ENCODE data around the gene SCTR.

The SCTR gene

DNA sequence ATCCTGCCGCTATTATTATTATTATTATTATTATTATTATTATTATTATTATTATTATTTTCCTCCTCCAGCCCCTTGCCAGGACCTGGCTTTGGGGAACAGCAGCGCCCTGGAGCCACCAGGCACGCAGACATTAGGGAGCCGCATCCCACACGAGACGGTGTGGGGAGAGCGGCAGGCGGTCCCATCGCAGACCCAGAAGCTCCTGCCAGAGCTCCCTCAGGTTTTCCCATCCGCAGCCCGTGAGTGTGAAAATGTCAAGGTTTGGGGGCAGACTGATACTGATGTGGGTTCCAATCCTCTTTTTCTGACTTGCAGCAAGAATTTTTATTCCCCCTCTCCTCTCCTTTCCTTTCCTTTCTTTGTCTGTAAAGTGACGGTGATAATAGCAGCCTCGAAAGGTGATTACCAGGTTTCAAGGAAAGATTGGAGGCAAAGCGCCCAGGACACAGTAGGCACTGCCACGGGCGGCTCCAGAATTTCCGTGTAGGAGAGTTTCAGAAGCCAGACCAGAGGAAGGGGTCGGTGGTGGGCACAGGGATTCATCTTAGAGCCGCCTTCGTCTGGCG lies 816 bp downstream of the SCTR start:
- DNase-seq (ENCODE audit: low spot score), result no peak

DNA sequence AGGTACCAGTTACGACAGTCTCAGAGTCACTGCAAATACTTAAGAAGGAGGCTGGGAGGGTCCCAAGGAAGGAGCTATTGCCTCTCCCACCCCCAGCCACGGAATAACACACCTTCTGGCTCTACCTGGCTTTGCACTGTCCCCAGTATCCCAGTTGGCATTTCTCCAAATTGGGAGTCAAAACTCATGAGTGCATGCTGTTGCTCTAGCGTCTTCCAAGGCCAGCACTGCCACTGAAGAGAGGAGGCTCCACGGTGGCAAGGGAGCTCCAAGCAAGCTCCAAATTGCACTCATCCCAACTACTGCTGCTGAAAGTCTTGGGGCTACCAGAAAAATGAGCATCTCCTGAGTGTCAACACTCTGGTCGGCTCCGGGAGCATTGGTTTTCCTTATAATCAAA lies 1.6 kb downstream of the SCTR start:
- DNase-seq (ENCODE audit: low spot score), result no peak

DNA sequence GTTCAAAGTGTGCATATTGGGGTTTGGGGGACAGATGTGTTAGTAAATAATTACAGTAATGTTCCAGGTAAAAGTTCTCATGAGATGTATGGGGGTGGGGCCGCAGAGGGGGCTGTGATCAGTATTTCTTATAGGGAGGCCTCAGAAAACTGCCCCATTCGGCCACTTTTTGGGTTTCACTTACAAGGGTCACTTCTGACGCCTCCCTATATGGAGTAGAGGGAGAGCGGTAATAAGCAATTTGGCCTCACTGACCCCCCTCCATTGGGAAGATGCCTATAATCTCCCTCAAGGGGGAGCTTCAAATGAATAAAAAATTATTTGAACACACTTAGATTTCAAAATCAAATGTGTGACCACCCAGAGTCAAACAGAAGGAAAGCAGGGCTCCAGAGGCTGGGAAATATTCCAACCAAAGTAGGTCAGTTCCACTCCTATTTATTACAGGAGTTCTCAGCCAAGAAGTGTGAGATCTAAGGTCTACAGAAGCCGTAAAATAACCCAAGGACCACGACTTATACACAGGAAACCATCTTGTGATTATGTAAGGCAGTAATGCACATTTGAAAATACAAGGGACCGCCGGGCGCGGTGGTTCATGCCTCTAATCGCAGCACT lies 2.7 kb downstream of the SCTR start:
- no peak for DNase-seq (ENCODE audit: low spot score)

DNA sequence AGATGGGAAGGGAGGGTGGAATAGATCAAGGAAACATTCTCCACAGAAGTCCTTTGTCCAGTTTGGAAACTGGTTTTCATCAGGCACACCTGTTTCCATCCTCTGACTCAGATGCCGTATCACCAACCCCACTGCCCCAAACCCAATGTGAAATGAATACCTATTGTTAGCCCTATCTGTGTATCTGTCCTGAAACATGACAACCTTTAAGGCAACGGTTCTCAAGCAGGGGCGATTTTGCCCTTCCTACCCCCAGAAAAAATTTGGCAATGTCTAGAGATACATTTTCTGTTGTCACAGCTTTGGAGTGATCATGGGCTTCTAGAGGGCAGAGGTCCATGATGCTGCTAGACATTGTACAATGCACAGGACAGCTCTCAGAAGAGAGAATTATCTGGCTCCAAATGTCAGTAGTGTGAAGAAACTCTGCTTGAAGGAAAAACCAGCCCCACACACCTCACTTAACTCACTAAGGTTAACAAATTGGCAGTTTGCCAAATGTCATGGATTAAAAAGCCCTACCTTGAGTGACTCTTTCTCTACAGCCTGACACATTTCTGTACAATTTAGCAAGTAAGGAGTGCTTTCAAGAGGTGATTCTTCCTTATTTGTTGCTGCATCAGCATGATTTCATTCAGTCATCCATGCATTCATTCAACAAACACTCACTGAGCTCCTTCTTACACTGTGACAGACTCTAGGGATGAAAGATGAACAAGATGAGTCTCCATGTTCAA lies 3.4 kb downstream of the SCTR start:
- DNase-seq (ENCODE audit: low spot score), result no peak

DNA sequence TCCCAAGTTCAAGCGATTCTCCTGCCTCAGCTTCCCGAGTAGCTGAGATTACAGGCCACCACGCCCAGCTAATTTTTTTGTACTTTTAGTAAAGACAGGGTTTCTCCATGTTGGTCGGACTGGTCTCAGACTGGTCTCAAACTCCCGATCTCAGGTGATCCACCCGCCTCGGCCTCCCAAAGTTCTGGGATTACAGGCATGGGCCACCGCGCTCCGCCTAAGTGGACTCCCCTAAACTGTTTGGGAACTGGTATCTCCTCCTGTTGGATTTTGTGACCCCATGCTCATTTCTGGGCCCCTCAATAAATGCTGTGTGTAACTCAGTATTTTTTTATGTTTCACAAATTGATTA lies 5.2 kb downstream of the SCTR start:
- no peak for DNase-seq (ENCODE audit: low spot score)

DNA sequence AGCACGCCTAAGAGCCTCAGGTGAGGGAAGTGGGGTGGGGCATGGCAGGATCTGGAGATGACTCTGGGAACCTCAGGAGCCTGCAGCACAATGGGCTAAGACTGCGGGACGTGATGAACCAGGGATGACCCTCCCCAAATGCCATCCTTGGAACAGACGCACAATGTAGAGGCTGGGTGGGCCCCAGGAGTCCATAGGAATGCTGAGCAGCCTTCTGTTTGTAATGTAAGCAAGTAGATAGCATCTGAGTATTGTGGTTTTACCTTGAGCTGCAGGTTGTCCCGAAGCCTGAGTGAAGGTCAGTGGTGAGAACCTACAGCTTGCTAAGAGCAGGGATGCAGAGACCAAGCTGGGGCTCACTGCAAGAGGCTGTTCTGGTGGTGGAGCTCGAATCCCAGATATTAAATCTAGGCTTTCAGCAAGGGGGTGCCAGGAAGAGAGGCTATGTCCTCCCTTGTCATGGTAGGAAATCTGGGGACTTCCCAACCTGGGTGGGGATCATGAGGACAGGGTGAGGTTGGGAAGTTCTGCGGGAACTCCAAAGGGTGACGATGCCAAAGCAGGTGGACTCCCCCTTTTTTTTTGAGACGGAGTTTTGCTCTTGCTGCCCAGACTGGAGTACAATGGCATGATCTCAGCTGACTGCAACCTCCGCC lies 5.8 kb downstream of the SCTR start:
- no peak for DNase-seq (ENCODE audit: low spot score)

DNA sequence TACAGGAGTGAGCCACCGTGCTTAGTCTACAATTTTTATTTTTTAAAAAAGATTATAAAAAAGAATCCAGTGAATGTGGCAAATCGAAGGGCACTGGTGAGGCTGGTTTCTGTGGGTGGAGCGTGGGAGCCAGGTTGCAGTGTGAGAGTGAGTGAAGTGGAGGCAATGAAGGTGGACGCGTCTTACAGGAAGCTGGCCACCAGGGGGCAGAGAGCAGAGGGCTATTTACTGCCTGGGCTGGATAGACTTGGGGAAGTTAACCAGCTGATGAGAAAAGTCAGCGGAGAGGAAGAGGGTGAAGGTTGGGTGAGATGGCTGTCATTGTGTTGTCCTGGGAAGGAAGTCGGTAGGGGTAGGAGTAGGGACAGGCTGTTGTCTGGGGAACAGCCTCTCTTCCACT lies 6.8 kb downstream of the SCTR start:
- peak; percentile 75 for DNase-seq (ENCODE audit: low spot score)

DNA sequence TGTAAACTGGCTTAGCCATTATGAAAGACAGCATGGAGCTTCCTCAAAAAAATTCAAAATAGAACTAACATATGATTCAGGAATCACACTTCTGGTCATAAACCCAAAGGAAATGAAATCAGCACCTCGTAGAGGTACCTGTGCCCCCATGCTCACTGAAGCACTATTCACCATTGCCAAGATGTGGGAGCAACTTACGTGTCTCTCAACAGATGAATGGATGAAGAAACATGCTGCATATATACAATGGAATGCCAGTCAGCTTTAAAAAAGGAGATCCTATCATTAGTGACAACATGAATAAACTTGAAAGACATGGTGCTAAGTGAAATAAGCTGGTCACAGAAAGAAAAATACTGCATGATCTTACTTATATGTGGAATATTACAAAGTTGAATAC lies 8.2 kb downstream of the SCTR start:
- no peak for DNase-seq (ENCODE audit: low spot score)

DNA sequence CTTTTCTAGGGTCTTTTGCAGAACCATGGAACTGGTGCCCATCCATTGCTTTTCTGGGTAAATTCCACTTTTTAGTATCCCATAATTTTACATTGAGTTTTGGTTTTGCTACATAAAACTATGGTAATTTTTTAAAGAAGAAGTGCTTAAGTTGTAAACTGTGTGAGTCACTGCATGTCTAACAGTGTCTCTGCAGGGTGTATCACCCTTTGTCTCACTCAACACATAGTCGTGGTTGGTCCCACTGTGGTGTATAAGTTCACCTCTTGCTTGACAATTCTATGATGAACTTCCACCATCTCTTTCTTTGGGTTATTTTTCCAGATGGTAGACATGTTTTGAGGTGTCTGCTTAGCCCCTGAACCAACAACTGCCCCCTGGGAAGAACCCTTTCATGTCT lies 10.5 kb downstream of the SCTR start:
- no peak for DNase-seq (ENCODE audit: low spot score)

DNA sequence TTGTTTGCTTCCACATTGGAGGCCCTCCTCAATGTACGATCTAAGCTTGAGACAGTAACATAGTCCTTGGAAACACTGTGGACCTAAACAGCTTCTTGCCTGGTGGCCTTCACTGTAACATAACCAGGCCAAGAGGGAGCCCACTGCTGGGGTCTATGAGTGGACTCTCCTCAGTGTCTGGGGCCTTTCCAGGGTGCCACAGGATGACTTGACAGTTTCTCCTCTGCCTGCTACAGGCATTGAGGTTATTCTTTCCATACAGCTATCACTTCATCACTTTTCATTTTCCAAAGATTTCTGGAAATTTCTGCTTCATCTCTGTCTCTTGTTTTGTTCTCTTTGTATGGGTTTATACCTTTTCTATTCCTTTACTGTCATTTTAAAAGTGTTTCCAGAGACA lies 11.3 kb downstream of the SCTR start:
- no peak for DNase-seq (ENCODE audit: low spot score)

DNA sequence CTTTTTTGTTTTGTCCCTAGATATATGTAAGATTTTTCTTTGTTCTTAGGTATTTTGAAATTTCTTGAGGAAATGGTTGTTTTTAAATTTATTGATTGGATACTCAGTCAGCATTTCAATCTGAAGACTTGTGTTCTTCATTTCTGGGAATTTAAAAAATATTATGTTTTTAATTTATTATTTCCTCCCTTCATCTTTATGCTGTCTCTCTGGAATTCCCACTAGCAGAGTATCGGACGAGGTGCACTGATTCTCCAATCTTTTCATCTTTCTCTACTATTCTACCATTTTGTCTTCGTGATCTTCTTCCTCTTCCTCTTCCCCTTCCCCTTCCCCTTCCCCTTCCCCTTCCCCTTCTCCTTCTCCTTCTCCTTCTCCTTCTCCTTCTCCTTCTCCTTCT lies 12.3 kb downstream of the SCTR start:
- DNase-seq (ENCODE audit: low spot score), result no peak

DNA sequence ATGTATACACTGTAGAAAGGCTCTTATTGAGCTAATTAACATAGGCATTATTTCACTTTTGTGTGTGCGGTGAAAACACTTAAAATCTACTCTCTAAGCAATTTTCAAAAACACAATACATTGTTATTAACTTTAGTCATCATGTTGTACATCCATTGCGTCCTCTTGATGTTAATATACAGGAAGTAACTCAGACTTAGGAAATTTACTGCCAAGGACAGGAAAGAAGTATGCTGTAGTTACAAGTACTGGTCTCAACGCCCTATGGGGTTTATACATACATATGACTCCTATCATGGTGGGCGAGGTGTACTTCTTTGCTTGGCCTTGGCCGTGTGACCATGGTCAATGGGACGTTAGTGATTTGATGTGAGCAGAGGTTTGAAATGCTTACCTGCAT lies 15.5 kb downstream of the SCTR start:
- DNase-seq (ENCODE audit: low spot score), result no peak

DNA sequence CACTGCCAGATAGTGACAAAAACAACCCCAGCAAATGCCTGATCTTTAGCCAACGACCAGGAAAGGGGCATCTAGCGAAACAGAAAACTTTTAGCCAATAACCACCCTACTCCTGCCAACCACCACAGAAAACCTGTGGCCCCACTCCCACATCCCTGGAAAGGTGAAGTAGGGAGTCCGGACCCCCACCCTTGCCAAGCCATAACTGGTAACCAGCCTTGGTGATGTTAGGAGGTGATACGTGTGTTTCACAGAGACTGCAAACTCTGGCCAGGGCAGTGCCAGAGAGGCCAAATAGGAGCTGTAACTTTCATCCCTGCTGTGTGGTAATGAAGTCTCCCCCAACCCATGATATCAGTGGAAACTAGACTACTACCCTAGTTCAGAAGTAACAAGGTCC lies 27.6 kb downstream of the SCTR start:
- DNase-seq (ENCODE audit: low spot score), result no peak

DNA sequence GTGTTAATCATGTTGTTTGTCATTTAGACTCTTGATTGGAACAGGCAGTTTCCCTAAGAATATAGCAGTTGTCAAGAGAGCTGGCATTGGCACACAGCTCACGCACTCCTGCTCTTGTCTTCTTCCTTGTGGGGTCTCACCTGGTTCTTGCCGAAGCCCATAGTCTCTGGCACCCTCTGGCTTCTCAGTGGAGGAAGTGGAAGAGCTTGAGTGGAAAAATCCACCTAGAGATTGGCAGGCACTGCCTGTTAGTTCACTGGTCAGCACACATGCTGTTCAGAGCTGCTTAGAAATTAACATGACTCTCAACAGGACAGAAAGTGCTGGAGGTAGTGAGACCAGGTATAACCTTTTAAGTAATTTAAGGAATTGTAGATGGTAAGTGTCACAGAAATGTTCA lies 28.3 kb downstream of the SCTR start:
- DNase-seq (ENCODE audit: low spot score), result no peak

DNA sequence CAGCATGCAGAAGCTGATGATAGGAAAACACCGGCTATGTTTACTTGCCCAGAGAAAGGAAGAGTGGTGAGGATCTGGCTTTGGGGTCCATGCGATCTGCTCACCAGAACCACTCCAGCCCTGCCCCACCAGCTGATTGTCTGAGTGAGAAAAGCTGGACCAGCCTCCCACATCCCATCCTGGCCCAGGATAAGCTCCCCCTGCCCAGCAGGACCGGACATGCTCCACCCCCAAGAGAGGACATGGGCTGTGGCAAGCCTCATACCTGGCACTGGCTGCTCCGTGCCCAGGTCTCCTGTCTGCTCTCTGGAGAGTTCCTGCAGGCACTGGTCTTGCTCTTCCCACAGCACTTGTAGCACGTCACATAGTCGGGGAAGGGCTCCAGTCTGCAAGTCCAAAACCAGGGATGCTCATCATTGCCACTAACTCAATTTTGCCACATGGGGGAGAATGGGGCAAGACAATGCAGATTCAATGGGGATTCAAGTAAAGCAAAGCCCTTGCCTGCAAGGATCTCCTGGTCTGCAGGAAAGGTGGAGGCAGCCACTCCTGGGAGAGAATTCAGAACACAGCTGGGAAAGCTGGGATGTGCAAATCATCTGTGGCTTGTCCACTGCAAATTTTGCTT lies 30.0 kb downstream of the SCTR start:
- no peak for DNase-seq (ENCODE audit: low spot score)

DNA sequence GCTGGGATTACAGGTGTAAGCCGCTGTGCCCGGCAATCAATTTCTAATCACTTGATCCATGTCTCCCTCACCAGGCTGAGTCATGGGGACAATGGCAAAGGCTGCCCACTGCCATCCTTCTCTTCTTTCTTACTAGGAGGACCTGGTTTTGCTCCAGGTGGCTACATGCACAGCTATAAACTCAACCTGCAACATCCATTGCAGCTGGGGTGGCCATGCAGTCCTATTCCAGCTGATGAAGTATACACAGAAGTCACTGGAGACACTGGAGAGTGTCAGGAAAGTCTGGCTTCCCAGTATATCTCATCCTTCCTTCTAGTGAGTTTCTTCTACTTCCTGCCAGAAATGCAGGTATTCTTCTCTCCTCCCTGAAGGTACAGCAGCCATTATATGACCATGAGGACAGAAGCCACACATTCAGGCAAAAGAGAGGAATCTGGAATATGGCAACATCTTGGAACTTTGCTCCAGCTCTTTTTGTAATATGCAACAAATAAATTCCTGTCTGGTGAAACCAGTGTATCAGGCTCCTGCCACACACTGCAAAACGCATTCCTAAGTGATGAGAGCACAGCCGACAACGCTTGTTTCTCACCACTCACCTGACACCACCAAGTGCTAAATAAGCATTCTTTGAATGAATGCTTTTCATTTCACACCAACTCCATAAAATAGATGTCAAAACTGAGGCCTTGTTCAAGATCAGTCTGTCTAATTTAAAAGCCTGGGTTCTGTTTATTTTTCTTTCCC lies 32.3 kb downstream of the SCTR start:
- DNase-seq (ENCODE audit: low spot score), result no peak

DNA sequence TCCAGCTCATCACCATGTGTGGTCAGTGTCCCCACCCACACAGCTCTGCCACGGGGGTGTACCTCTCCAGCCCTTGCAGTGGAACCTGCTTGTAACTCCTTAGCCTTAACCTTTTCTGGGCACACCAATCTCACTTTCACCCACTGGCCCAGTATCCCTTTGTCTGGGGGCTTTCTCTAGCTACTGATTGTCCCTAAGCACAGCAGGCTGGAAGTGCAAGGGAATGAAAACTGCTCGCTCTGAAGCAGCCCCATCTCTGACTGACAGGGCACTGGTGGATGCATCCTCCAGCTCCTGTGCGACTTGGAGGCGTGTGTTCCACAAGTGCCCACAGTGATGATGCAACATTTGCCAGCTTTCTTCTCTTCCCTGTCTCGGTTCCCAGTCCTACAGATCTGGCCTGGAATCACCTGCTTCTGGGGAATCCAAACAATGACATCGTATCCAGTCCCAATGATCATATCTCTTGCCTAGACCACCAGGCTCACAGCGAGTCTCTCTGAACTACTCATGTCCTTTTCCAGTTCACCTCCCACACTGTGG lies 33.6 kb downstream of the SCTR start:
- DNase-seq (ENCODE audit: low spot score), result no peak

DNA sequence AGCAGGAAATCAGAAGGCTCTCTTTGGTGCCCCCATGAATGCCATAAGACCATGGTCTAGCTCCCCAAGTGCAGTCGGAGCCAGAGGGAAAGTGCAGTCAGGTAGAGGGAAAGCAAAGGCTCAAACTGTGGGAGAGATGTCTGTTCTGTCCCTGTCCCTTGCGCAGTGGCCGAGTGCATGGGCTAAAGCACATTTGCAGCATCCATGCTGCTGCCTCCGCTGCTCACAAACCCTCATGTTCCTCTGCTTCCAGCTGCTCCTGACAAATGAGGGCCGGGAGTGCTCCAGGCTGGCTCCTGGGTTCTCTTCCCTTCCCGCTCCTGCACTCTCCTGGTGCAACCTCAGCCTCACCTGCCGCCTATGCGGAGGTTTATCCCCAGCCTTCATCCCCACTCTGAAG lies 34.2 kb downstream of the SCTR start:
- DNase-seq (ENCODE audit: low spot score), result no peak

DNA sequence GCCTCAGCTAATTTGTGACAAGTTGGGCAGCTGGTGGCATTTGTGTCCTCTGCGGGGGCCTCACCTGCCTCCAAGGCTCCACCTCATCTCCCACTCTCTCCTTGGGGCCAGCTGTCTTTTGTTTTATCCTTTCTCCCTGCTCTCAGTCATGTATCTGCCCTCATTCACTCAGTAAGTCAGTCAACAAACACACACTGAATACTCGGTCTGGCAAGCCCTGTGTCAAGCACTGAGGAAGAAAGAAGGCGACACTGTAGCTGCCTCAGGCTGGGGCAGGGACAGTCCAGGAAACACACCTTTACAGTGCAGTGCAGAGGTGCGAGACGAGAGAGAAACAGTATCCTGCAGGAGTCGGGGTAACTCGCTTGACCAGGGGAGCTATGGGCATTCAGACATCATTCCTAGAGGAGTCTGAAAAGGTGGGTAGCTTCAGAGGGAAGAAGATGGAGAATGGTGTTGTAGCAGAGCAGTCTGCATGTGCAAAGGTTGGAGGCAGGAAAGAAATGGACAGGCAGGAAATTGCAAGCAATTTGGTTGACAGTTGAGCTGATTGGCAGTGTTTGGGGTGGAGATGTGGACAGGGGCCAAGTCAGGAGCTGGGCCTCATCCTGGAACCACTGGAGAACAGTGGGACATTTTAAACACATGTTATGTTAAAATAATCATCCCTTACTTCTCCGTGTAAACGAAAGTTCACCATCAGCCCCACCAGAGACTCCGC lies 34.9 kb downstream of the SCTR start:
- no peak for DNase-seq (ENCODE audit: low spot score)

DNA sequence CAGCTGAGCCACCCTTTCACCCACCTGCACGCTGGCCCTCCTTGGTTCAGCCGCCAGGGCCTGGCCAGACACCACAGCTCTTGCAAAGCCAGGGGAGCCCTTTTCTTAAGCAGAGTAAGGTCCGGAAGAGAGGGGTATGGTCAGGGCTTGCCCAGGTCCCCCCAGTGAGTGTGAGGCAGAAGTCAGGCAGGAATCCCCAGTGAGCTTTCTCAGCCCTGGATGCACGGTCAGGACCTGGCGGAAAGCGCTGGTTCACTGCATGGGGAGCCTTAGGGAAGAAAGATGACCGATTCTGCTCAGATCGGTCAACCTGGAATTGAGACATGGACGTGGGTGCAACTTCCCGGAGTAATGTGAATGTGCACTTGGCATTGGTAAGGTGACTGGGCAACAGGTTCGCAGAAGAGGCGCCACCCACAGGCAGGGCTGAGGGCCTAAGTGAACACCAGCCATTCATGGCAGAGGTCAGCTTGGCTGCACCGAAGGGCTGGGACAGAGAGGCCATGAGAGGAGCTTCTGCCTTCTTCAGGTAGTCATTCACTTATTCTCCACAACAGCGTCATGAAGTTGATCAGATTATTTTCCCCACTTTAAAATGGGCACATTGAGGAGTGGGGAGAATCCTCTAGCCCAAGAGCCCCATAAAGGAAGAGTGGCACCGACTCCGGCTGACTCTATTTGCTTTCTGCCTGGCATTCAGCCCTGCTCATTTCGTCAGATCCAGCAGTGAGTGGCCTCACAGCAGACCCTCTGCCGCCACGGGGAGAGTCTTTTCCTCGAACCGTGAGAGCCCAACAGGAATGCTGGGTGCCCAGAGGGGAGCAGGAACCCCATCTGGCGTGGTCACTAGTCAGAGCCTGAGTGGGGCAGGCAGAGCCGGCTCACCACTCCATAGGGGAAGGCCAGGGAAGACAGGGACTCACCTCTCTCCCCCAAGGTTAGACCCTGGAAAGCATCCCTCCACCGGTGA lies 35.8 kb downstream of the SCTR start:
- no peak for DNase-seq (ENCODE audit: low spot score)

Measured in ecto neural progenitor cell (in vitro differentiated cells).